ENCODE data around the gene WEE1.

DNA sequence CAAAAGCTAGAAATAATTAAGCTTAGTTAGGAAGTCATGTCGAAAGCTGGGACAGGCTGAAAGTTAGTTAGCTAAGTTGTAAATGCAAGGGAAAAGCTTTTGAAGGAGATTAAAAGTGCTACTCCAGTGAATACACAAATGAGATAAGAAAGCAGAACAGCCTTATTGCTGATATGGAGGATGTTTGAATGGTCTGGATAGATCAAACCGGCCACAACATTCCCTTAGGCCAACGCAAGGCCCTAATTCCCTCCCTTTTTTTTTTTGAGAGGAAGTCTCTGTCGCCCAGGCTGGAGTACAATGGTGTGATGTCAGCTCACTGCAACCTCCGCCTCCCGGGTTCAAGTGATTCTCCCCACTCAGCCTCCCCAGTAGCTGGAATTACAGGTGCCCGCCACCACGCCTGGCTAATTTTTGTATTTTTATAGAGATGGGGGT is 23.3 kb upstream of the WEE1 start:
- TF ChIP-seq, protein P1, sequence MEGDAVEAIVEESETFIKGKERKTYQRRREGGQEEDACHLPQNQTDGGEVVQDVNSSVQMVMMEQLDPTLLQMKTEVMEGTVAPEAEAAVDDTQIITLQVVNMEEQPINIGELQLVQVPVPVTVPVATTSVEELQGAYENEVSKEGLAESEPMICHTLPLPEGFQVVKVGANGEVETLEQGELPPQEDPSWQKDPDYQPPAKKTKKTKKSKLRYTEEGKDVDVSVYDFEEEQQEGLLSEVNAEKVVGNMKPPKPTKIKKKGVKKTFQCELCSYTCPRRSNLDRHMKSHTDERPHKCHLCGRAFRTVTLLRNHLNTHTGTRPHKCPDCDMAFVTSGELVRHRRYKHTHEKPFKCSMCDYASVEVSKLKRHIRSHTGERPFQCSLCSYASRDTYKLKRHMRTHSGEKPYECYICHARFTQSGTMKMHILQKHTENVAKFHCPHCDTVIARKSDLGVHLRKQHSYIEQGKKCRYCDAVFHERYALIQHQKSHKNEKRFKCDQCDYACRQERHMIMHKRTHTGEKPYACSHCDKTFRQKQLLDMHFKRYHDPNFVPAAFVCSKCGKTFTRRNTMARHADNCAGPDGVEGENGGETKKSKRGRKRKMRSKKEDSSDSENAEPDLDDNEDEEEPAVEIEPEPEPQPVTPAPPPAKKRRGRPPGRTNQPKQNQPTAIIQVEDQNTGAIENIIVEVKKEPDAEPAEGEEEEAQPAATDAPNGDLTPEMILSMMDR (conservative IDR thresholded peaks at IDR 0.05 in 1 of 2, IDR thresholded peaks at IDR 0.05 in 1 of 2; ENCODE audit: extremely low read depth in 1 of 2, insufficient read depth in 1 of 2, low read depth in 1 of 2, low read length in 2 of 2) = no peak
- no peak for TF ChIP-seq EZH2 (IDR thresholded peaks at IDR 0.05; ENCODE audit: borderline replicate concordance, low read length)
